OCI-LY1 (cell line): ENCODE measurements around the gene USP17L11.
"Not testable (repeated sequence)": the region's sequence is repeated elsewhere in the genome, so short reads cannot be mapped to it uniquely, and the experiment has no call there.

Experiments
- H2AFZ ChIP-seq: fragments of 200-600 bp; sonication (generic), shearing (Covaris generic); 2 replicates; pipeline ENCODE4 v1.6.0; 2014; ENCODE audit warnings: antibody characterized with exemption, mild to moderate bottlenecking, low read length
- H3F3A ChIP-seq: fragments of 200-600 bp; sonication (generic), shearing (Covaris generic); 2 replicates; pipeline ENCODE4 v1.6.0; 2014; ENCODE audit warnings: mild to moderate bottlenecking, antibody characterized with exemption, low read length, moderate library complexity; ENCODE audit not compliant: insufficient read depth
- H3K27ac ChIP-seq: fragments of 200-600 bp; sonication (generic); 2 replicates; pipeline ENCODE4 v1.5.1; 2014; ENCODE audit warnings: low read length, mixed run types, mild to moderate bottlenecking, low read depth; ENCODE audit not compliant: poor library complexity, severe bottlenecking
- H3K27me3 ChIP-seq: fragments of 200-600 bp; sonication (generic); 2 replicates; pipeline ENCODE4 v1.6.0; 2014; ENCODE audit warnings: antibody characterized with exemption, mild to moderate bottlenecking, low read length, moderate library complexity; ENCODE audit not compliant: insufficient read depth
- H3K36me3 ChIP-seq: fragments of 200-600 bp; sonication (generic); 2 replicates; pipeline ENCODE4 v1.6.1; 2014; ENCODE audit warnings: mild to moderate bottlenecking, antibody characterized with exemption, low read length, moderate library complexity, mixed read lengths; ENCODE audit not compliant: insufficient read depth
- H3K4me1 ChIP-seq: fragments of 200-600 bp; sonication (generic); 2 replicates; pipeline ENCODE4 v1.5.1; 2014; ENCODE audit warnings: mild to moderate bottlenecking, low read length, moderate library complexity; ENCODE audit not compliant: insufficient read depth, severe bottlenecking
- H3K4me2 ChIP-seq: fragments of 200-600 bp; sonication (generic), shearing (Covaris generic); 2 replicates; pipeline ENCODE4 v1.6.1; 2014; ENCODE audit warnings: low read length
- H3K4me3 ChIP-seq: fragments of 200-600 bp; sonication (generic); 2 replicates; pipeline ENCODE4 v1.5.1; 2014; ENCODE audit warnings: low read length, low read depth, mild to moderate bottlenecking, mixed read lengths; ENCODE audit not compliant: poor library complexity, severe bottlenecking
- H3K79me2 ChIP-seq: fragments of 200-600 bp; shearing (Covaris generic); 2 replicates; pipeline ENCODE4 v1.6.1; 2016; ENCODE audit warnings: mixed run types, low read length, mixed read lengths; ENCODE audit not compliant: insufficient read depth
- H3K9ac ChIP-seq: fragments of 200-600 bp; sonication (generic), shearing (Covaris generic); 2 replicates; pipeline ENCODE4 v1.6.1; 2014; ENCODE audit warnings: mild to moderate bottlenecking, low read length, mixed read lengths
- H3K9me2 ChIP-seq: fragments of 200-600 bp; sonication (generic), shearing (Covaris generic); 2 replicates; pipeline ENCODE4 v1.6.1; 2014; ENCODE audit warnings: low read depth, mild to moderate bottlenecking, low read length, mixed read lengths
- H3K9me3 ChIP-seq: fragments of 200-600 bp; shearing (Covaris generic); 2 replicates; pipeline ENCODE4 v1.6.1; 2014; ENCODE audit warnings: low read length, mixed read lengths
- H4K20me1 ChIP-seq: fragments of 200-600 bp; sonication (generic), shearing (Covaris generic); 2 replicates; pipeline ENCODE4 v1.6.0; 2016; ENCODE audit warnings: mild to moderate bottlenecking, low read length; ENCODE audit not compliant: insufficient read depth

The USP17L11 gene

GRCh38 chr4:9215105-9215504, at the start of gene USP17L11:
Gene USP17L11 (plus strand): TSS chr4:9215405. CDS start chr4:9215405, 0 bp downstream.
- H3K4me3 ChIP-seq, H4K20me1 ChIP-seq: not testable (repeated sequence)

GRCh38 chr4:9165990-9166389, 49.2 kb upstream of the USP17L11 start:
- not testable (repeated sequence) for H3F3A ChIP-seq

More at GRCh38 chr4:9215105-9215504, at the start of gene USP17L11:
- H3K36me3 ChIP-seq, H3F3A ChIP-seq, H3K4me2 ChIP-seq, H3K27ac ChIP-seq, H3K79me2 ChIP-seq, H3K9me3 ChIP-seq, H3K27me3 ChIP-seq, H2AFZ ChIP-seq, H3K9me2 ChIP-seq, H3K9ac ChIP-seq, H3K4me1 ChIP-seq: not testable (repeated sequence)

GRCh38 chr4:9169791-9170459, 45.3 kb upstream of the USP17L11 start, which contains the start of gene FAM90A26:
Gene FAM90A26 (plus strand): TSS chr4:9170409. CDS start chr4:9173173, 2,764 bp downstream.
- H3K79me2 ChIP-seq, H3K9ac ChIP-seq, H3K4me3 ChIP-seq, H3K9me3 ChIP-seq, H3F3A ChIP-seq, H3K27ac ChIP-seq, H2AFZ ChIP-seq, H3K9me2 ChIP-seq, H4K20me1 ChIP-seq, H3K36me3 ChIP-seq, H3K4me1 ChIP-seq, H3K4me2 ChIP-seq, H3K27me3 ChIP-seq: not testable (repeated sequence)

More at GRCh38 chr4:9165990-9166389, 49.2 kb upstream of the USP17L11 start:
- H3K27me3 ChIP-seq, H3K9me3 ChIP-seq, H2AFZ ChIP-seq, H3K4me1 ChIP-seq, H3K4me3 ChIP-seq, H4K20me1 ChIP-seq, H3K9me2 ChIP-seq, H3K79me2 ChIP-seq, H3K9ac ChIP-seq, H3K4me2 ChIP-seq, H3K36me3 ChIP-seq, H3K27ac ChIP-seq: not testable (repeated sequence)

GRCh38 chr4:9210357-9210756, 4.8 kb upstream of the USP17L11 start, which contains the start of gene USP17L10:
Gene USP17L10 (plus strand): TSS chr4:9210657. CDS start chr4:9210657, 0 bp downstream.
- not testable (repeated sequence) for H3K4me2 ChIP-seq

GRCh38 chr4:9214701-9215100, 504 bp upstream of the USP17L11 start:
- H3K4me3 ChIP-seq, H3K9me2 ChIP-seq, H3K9me3 ChIP-seq, H3K4me1 ChIP-seq, H3K79me2 ChIP-seq, H3K27ac ChIP-seq, H2AFZ ChIP-seq, H3K36me3 ChIP-seq, H3F3A ChIP-seq, H3K9ac ChIP-seq, H4K20me1 ChIP-seq, H3K4me2 ChIP-seq, H3K27me3 ChIP-seq: not testable (repeated sequence)

More at GRCh38 chr4:9210357-9210756, 4.8 kb upstream of the USP17L11 start, which contains the start of gene USP17L10:
- not testable (repeated sequence) for H3K4me1 ChIP-seq, H3K9me2 ChIP-seq, H3K27me3 ChIP-seq, H3K79me2 ChIP-seq, H3K4me3 ChIP-seq, H3K9ac ChIP-seq, H3K36me3 ChIP-seq, H2AFZ ChIP-seq, H4K20me1 ChIP-seq, H3F3A ChIP-seq, H3K9me3 ChIP-seq, H3K27ac ChIP-seq

- not testable (repeated sequence) for H3K9me2 ChIP-seq, H3K9me3 ChIP-seq, H3K9ac ChIP-seq, H3K4me3 ChIP-seq, H3K36me3 ChIP-seq, H3K79me2 ChIP-seq, H3K27me3 ChIP-seq, H3F3A ChIP-seq, H2AFZ ChIP-seq, H3K4me1 ChIP-seq, H3K27ac ChIP-seq, H4K20me1 ChIP-seq, H3K4me2 ChIP-seq
Observed at GRCh38 chr4:9219852-9220251, 4.6 kb downstream of the USP17L11 start, which contains the start of gene USP17L12. Gene USP17L12 (plus strand): TSS chr4:9220152. CDS start chr4:9220152, 0 bp downstream.

- H3K79me2 ChIP-seq, H3K4me3 ChIP-seq, H3K36me3 ChIP-seq, H2AFZ ChIP-seq, H3K4me1 ChIP-seq, H3F3A ChIP-seq, H3K9me3 ChIP-seq, H3K27me3 ChIP-seq, H3K9ac ChIP-seq, H3K27ac ChIP-seq, H4K20me1 ChIP-seq, H3K4me2 ChIP-seq, H3K9me2 ChIP-seq: not testable (repeated sequence)
Observed at GRCh38 chr4:9224596-9224995, 9.4 kb downstream of the USP17L11 start, which contains the start of gene USP17L13. Gene USP17L13 (plus strand): TSS chr4:9224896. CDS start chr4:9224896, 0 bp downstream.
